HepG2 (cell line): ENCODE data around the gene ZNF384. TPM values are rescaled to one million over a fixed set of nuclear protein-coding genes. Genes with fewer than 3 reads are reported as not detected.

Source experiments
- BHLHE40 ChIP-seq: IDR thresholded peaks from 2 replicates; pipeline ENCODE4 v1.6.1; 2011; ENCODE audit warnings: low read length, improper control_type of control experiment
- FOXK2 ChIP-seq: fragments of 450-650 bp; IDR thresholded peaks from 2 replicates; pipeline ENCODE4 v1.6.1; 2016
- HCFC1 ChIP-seq: fragments of 150-350 bp; IDR thresholded peaks from 2 replicates; pipeline ENCODE4 v1.6.1; 2014; ENCODE audit warnings: low read depth, low read length
- MBD4 ChIP-seq: IDR thresholded peaks from 2 replicates; pipeline ENCODE4 v1.6.1; 2012; ENCODE audit warnings: low read length, inconsistent platforms, borderline replicate concordance
- NCOA1 ChIP-seq: sonication (generic); formaldehyde crosslinking; IDR thresholded peaks from 2 replicates; pipeline ENCODE4 v1.9.0; 2021; ENCODE audit warnings: missing genetic modification reagents
- PAF1 ChIP-seq: IDR thresholded peaks from 2 replicates; pipeline ENCODE4 v1.6.1; 2016; ENCODE audit warnings: missing genetic modification reagents, missing compliant biosample characterization
- RBFOX2 ChIP-seq: fragments of 200-400 bp; formaldehyde crosslinking; IDR thresholded peaks from 2 replicates; pipeline ENCODE4 v1.6.1; 2017; ENCODE audit warnings: low read depth, mild to moderate bottlenecking, low read length
- RFXANK ChIP-seq: IDR thresholded peaks from 2 replicates; pipeline ENCODE4 v1.6.1; 2016
- ZMYM2 ChIP-seq: sonication (generic); formaldehyde crosslinking; IDR thresholded peaks from 2 replicates; pipeline ENCODE4 v1.8.0; 2022; ENCODE audit warnings: mild to moderate bottlenecking, missing genetic modification reagents
- ZNF30 ChIP-seq: sonication (generic); formaldehyde crosslinking; IDR thresholded peaks from 2 replicates; pipeline ENCODE4 v1.5.0; 2020; ENCODE audit warnings: mild to moderate bottlenecking, missing genetic modification reagents
- ZNF496 ChIP-seq: sonication (generic); formaldehyde crosslinking; IDR thresholded peaks from 2 replicates; pipeline ENCODE4 v1.8.1; 2023; ENCODE audit warnings: mild to moderate bottlenecking, moderate library complexity, missing genetic modification reagents; ENCODE audit not compliant: insufficient replicate concordance
- ZNF782 ChIP-seq: sonication (generic); formaldehyde crosslinking; IDR thresholded peaks from 2 replicates; pipeline ENCODE4 v1.4.0; 2020; ENCODE audit warnings: missing genetic modification reagents, mild to moderate bottlenecking, borderline replicate concordance
- ZNF850 ChIP-seq: sonication (generic); formaldehyde crosslinking; conservative IDR thresholded peaks from 2 replicates; pipeline ENCODE4 v1.9.0; 2021; ENCODE audit warnings: mild to moderate bottlenecking, missing genetic modification reagents
- polyA plus RNA-seq, 8 experiments: library from polyadenylated mRNA; depleted of rRNA in 3 of 8; stranded (reverse) in 7 of 8; unstranded in 1 of 8; fragments of >200 nt; fragmentation: Illumina TruSeq in 4 of 8; extraction: Trizol in 4 of 8; gene quantifications; 2 replicates each; pipeline versions ENCODE4 v1.2.1 to v1.2.3, GENCODE V29; 2011 to 2016; ENCODE audit warnings: low read depth in 4 of 8, missing spikeins in 1 of 8, mixed read lengths in 1 of 8; ENCODE audit not compliant: insufficient read depth in 1 of 8
- total RNA-seq, 5 experiments: library from RNA; depleted of rRNA; stranded (reverse); fragments of >200 nt; fragmentation: Illumina TruSeq; extraction: Trizol; gene quantifications; 2 replicates each; pipeline ENCODE4 v1.2.3, GENCODE V29; 2016; ENCODE audit warnings: low read depth in 1 of 5
- TF ChIP-seq, protein P1 (sequence below): sonication (generic); formaldehyde crosslinking; IDR thresholded peaks from 2 replicates; pipeline ENCODE4 v1.5.0; 2020; ENCODE audit warnings: missing genetic modification reagents
- TF ChIP-seq, protein P2 (sequence below): fragments of 450-650 bp; IDR thresholded peaks from 2 replicates; pipeline ENCODE4 v1.6.1; 2016
- TF ChIP-seq, protein P3 (sequence below): sonication (generic); formaldehyde crosslinking; IDR thresholded peaks from 2 replicates; pipeline ENCODE4 v1.8.0; 2022; ENCODE audit warnings: low read depth, missing genetic modification reagents
- TF ChIP-seq, protein P4 (sequence below): sonication (generic); formaldehyde crosslinking; IDR thresholded peaks from 2 replicates; pipeline ENCODE4 v1.8.0; 2022; ENCODE audit warnings: mild to moderate bottlenecking, missing genetic modification reagents; ENCODE audit not compliant: insufficient replicate concordance
- TF ChIP-seq, protein P5 (sequence below): sonication (generic); formaldehyde crosslinking; IDR thresholded peaks from 2 replicates; pipeline ENCODE4 v1.4.0; 2020; ENCODE audit warnings: missing genetic modification reagents
- TF ChIP-seq, protein P6 (sequence below): sonication (generic); formaldehyde crosslinking; IDR thresholded peaks from 2 replicates; pipeline ENCODE4 v1.5.0; 2020; ENCODE audit warnings: mild to moderate bottlenecking, low read depth, missing genetic modification reagents, borderline replicate concordance

The ZNF384 gene
- total and polyA plus RNA-seq, 2 of the 13 experiments (the other 11 are each of a cell fraction or from before 2014, with no cell fraction given), result 23.6 to 55.3 TPM

DNA sequence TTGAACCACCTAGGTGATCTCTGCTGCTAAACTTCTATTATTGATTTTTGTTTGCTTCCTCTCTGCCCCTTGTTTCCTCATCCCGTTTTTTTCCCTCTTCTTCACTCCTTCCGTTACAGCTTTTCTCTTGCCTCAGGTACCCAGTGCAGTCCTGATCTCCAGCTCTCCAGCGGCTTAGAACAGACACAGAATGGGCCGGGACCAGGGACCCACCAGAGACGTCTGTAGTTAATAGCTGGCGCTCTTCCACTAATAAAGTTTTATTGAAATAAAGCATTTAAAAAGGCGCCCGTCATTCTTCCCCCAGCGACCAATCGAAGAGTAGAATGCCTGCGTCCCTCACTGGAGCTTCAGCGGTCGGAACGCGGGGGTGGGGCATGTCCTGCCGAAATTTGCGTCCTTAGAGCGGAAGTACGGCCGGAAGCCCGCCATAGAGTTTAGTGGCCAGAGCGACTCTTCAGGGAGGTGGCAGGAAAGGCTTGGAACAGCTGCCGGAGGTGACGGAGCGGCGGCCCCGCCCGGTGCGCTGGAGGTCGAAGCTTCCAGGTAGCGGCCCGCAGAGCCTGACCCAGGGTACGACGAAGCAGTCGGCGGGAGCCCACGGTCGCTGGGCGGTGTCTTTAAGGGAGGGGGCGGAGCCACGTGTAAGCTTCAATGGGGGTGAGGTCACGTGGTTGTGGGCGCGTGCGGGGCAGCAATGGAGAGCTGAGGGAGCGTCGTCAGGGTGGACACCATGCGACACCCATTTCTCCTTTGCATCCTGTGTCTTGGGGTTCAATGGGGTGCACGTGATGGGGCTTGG, 34.6 kb upstream of the ZNF384 start, which contains the start of gene COPS7A (continued):
- peak; percentile 89 for TF ChIP-seq RBFOX2
- no peak for TF ChIP-seq ZNF850 (CRISPR knock-in tag)
- TF ChIP-seq, protein P1, sequence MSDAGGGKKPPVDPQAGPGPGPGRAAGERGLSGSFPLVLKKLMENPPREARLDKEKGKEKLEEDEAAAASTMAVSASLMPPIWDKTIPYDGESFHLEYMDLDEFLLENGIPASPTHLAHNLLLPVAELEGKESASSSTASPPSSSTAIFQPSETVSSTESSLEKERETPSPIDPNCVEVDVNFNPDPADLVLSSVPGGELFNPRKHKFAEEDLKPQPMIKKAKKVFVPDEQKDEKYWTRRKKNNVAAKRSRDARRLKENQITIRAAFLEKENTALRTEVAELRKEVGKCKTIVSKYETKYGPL (CRISPR knock-in tag), result 0 out of 2 replicates have a peak, but pooled peaks have one; percentile 19
- peak; percentile 72 for TF ChIP-seq HCFC1
- TF ChIP-seq PAF1 (CRISPR knock-in tag), result no peak
- TF ChIP-seq, protein P2, sequence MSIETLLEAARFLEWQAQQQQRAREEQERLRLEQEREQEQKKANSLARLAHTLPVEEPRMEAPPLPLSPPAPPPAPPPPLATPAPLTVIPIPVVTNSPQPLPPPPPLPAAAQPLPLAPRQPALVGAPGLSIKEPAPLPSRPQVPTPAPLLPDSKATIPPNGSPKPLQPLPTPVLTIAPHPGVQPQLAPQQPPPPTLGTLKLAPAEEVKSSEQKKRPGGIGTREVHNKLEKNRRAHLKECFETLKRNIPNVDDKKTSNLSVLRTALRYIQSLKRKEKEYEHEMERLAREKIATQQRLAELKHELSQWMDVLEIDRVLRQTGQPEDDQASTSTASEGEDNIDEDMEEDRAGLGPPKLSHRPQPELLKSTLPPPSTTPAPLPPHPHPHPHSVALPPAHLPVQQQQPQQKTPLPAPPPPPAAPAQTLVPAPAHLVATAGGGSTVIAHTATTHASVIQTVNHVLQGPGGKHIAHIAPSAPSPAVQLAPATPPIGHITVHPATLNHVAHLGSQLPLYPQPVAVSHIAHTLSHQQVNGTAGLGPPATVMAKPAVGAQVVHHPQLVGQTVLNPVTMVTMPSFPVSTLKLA, result peak; percentile 97
- TF ChIP-seq RFXANK (CRISPR knock-in tag), result peak; percentile 90
- TF ChIP-seq, protein P3, sequence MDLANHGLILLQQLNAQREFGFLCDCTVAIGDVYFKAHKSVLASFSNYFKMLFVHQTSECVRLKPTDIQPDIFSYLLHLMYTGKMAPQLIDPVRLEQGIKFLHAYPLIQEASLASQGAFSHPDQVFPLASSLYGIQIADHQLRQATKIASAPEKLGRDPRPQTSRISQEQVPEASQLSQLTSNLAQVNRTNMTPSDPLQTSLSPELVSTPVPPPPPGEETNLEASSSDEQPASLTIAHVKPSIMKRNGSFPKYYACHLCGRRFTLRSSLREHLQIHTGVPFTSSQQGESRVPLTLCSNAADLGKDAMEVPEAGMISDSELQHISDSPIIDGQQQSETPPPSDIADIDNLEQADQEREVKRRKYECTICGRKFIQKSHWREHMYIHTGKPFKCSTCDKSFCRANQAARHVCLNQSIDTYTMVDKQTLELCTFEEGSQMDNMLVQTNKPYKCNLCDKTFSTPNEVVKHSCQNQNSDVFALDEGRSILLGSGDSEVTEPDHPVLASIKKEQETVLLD (CRISPR knock-in tag), result peak; percentile 91
- TF ChIP-seq MBD4, result no peak
- TF ChIP-seq ZNF496 (CRISPR knock-in tag), result no peak
- peak; percentile 67; the same call in 1 of the 2 replicates for TF ChIP-seq ZMYM2
- TF ChIP-seq FOXK2, result peak; percentile 30; the same call in 1 of the 2 replicates
- no peak for TF ChIP-seq NCOA1 (CRISPR knock-in tag)
- 0 out of 2 replicates have a peak, but pooled peaks have one; percentile 15 for TF ChIP-seq ZNF782 (CRISPR knock-in tag)
- TF ChIP-seq, protein P4, sequence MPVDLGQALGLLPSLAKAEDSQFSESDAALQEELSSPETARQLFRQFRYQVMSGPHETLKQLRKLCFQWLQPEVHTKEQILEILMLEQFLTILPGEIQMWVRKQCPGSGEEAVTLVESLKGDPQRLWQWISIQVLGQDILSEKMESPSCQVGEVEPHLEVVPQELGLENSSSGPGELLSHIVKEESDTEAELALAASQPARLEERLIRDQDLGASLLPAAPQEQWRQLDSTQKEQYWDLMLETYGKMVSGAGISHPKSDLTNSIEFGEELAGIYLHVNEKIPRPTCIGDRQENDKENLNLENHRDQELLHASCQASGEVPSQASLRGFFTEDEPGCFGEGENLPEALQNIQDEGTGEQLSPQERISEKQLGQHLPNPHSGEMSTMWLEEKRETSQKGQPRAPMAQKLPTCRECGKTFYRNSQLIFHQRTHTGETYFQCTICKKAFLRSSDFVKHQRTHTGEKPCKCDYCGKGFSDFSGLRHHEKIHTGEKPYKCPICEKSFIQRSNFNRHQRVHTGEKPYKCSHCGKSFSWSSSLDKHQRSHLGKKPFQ, result peak; percentile 93
- TF ChIP-seq ZNF30 (CRISPR knock-in tag), result 0 out of 2 replicates have a peak, but pooled peaks have one; percentile 37
- TF ChIP-seq, protein P5, sequence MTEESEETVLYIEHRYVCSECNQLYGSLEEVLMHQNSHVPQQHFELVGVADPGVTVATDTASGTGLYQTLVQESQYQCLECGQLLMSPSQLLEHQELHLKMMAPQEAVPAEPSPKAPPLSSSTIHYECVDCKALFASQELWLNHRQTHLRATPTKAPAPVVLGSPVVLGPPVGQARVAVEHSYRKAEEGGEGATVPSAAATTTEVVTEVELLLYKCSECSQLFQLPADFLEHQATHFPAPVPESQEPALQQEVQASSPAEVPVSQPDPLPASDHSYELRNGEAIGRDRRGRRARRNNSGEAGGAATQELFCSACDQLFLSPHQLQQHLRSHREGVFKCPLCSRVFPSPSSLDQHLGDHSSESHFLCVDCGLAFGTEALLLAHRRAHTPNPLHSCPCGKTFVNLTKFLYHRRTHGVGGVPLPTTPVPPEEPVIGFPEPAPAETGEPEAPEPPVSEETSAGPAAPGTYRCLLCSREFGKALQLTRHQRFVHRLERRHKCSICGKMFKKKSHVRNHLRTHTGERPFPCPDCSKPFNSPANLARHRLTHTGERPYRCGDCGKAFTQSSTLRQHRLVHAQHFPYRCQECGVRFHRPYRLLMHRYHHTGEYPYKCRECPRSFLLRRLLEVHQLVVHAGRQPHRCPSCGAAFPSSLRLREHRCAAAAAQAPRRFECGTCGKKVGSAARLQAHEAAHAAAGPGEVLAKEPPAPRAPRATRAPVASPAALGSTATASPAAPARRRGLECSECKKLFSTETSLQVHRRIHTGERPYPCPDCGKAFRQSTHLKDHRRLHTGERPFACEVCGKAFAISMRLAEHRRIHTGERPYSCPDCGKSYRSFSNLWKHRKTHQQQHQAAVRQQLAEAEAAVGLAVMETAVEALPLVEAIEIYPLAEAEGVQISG (CRISPR knock-in tag), result peak; percentile 99
- peak; percentile 87 for TF ChIP-seq BHLHE40
- TF ChIP-seq, protein P6, sequence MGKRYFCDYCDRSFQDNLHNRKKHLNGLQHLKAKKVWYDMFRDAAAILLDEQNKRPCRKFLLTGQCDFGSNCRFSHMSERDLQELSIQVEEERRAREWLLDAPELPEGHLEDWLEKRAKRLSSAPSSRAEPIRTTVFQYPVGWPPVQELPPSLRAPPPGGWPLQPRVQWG (CRISPR knock-in tag), result no peak
